Measurements from ENCODE around the gene RNF2. TPM values are rescaled to one million over a fixed set of nuclear protein-coding genes. Genes with fewer than 3 reads are reported as not detected.

Gene RNF2

DNA sequence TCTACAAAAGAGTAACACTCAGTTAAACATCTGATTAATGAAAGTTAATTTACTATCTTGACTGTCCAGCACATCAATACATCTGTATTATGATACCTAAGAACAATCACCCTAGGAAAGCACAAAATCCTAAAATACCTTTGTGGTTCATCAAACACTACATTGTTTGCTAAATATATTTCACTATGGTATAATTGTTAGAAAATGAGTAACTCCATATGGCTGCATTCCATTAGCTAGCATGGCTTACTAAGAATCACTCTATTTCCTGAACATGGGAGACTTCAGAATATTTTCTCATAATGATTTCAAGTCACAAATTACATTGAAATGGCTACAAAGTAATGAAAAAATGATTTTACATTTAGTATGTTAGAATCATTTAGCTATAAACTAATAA is 98.9 kb downstream of the RNF2 start:
- Histone ChIP-seq H2BK5ac (ENCODE audit: low read length) (no peak overlapping the region), H3K4me1 (ENCODE audit: control insufficient read depth in 2 of 2, insufficient read depth in 1 of 2, low read depth in 1 of 2, low read length in 2 of 2) (no peaks in the 10 kb centered on the region), H3K4me2 (ENCODE audit: insufficient read depth, low read length, poor library complexity, severe bottlenecking) (no peak overlapping the region), H4K91ac (ENCODE audit: low read depth, low read length, poor library complexity) (no peak overlapping the region), H3K79me1 (ENCODE audit: low read depth, low read length) (no peaks in the 10 kb centered on the region), H2BK15ac (ENCODE audit: low read length) (no peak overlapping the region), H3K36me3 (replicated peaks in 1 of 2; ENCODE audit: control insufficient read depth in 2 of 2, insufficient read depth in 2 of 2, low read length in 2 of 2) (peaks cover 3 to 94% of the 10 kb centered on the region in 2 donors), H3K18ac (ENCODE audit: low read length) (no peak overlapping the region), H3K27ac (replicated peaks; ENCODE audit: low read length) (no peak overlapping the region), H3K9ac (ENCODE audit: low read depth, low read length, poor library complexity) (no peak overlapping the region), H3K23ac (ENCODE audit: low read depth, low read length, poor library complexity) (no peak overlapping the region), H3K4ac (ENCODE audit: low read length) (no peak overlapping the region), H2BK120ac (ENCODE audit: low read depth, low read length) (no peak overlapping the region), H3K27me3 (ENCODE audit: control insufficient read depth in 3 of 3, insufficient read depth in 3 of 3, low read depth in 1 of 3, low read length in 3 of 3) (no peaks in the 10 kb centered on the region), H2AFZ (ENCODE audit: low read length) (no peak overlapping the region), H3K14ac (ENCODE audit: low read length) (no peak overlapping the region), H2AK5ac (ENCODE audit: low read depth, low read length) (no peak overlapping the region), H4K8ac (ENCODE audit: low read depth, low read length) (no peak overlapping the region), H3K9me3 (replicated peaks in 1 of 2; ENCODE audit: control insufficient read depth in 2 of 2, insufficient read depth in 1 of 2, low read depth in 1 of 2, low read length in 2 of 2) (no peaks in the 10 kb centered on the region), H2BK12ac (ENCODE audit: low read length) (no peak overlapping the region), H3K4me3 (ENCODE audit: low read length in 2 of 2) (no peak overlapping the region)
- no peak for DNase-seq (ENCODE audit: low spot score)

DNA sequence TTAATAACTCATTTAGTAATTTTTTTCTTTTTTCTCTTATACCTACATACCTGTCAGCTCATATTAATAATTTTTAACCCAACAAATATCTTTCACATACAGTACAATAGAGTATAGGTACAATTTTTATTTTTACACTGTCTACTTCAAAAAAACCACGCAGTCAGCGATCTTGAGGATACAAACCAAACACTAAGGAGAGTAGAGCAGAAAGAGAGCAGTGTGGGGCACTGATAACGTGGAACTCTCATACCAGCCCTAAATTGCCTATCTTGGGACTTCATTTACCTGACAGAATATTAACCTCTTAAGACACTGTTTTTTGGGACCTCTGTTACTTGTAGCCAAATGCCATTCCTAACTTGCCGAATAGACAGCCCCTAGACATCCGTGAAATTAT is 105.9 kb downstream of the RNF2 start:
- H3K4me2 ChIP-seq (ENCODE audit: insufficient read depth, low read length, poor library complexity, severe bottlenecking) = no peak overlapping the region
- no peak overlapping the region for H3K4ac ChIP-seq (ENCODE audit: low read length)
- H3K4me1 ChIP-seq (ENCODE audit: control insufficient read depth in 2 of 2, insufficient read depth in 1 of 2, low read depth in 1 of 2, low read length in 2 of 2) = peaks cover 2% of the 10 kb centered on the region in 2 donors
- no peak for DNase-seq (ENCODE audit: low spot score)
- no peaks in the 10 kb centered on the region for H3K27me3 ChIP-seq (ENCODE audit: control insufficient read depth in 3 of 3, insufficient read depth in 3 of 3, low read depth in 1 of 3, low read length in 3 of 3)
- no peak overlapping the region for H3K9ac ChIP-seq (ENCODE audit: low read depth, low read length, poor library complexity)
- no CpG with 5 or more reads among the region's 5 CpGs for WGBS, 2 donors (ENCODE audit: extremely low coverage in 2 of 2, insufficient read length in 2 of 2, insufficient replicate concordance in 1 of 2)
- no peak overlapping the region for H3K4me3 ChIP-seq (ENCODE audit: low read length in 2 of 2)
- H2BK12ac ChIP-seq (ENCODE audit: low read length) = no peak overlapping the region
- H3K79me1 ChIP-seq (ENCODE audit: low read depth, low read length) = peaks cover under 1% of the 10 kb centered on the region
- H2AK5ac ChIP-seq (ENCODE audit: low read depth, low read length) = no peak overlapping the region
- no peak overlapping the region for H3K23ac ChIP-seq (ENCODE audit: low read depth, low read length, poor library complexity)
- H3K36me3 ChIP-seq (replicated peaks in 1 of 2; ENCODE audit: control insufficient read depth in 2 of 2, insufficient read depth in 2 of 2, low read length in 2 of 2) = peaks cover 2 to 54% of the 10 kb centered on the region in 2 donors
- H4K8ac ChIP-seq (ENCODE audit: low read depth, low read length) = no peak overlapping the region
- no peak overlapping the region for H4K91ac ChIP-seq (ENCODE audit: low read depth, low read length, poor library complexity)
- H2BK5ac ChIP-seq (ENCODE audit: low read length) = no peak overlapping the region
- no peak overlapping the region for H3K18ac ChIP-seq (ENCODE audit: low read length)
- H2BK15ac ChIP-seq (ENCODE audit: low read length) = no peak overlapping the region
- no peak overlapping the region for H2AFZ ChIP-seq (ENCODE audit: low read length)
- no peak overlapping the region for H2BK120ac ChIP-seq (ENCODE audit: low read depth, low read length)
- no peak overlapping the region for H3K27ac ChIP-seq (replicated peaks; ENCODE audit: low read length)
- no peaks in the 10 kb centered on the region for H3K9me3 ChIP-seq (replicated peaks in 1 of 2; ENCODE audit: control insufficient read depth in 2 of 2, insufficient read depth in 1 of 2, low read depth in 1 of 2, low read length in 2 of 2)
- H3K14ac ChIP-seq (ENCODE audit: low read length) = no peak overlapping the region

Small RNAs within 50 kb of the gene (small RNA-seq; reads per million reads assigned to genes)
- not detected for gene RNA5SP72 (ENCODE audit: insufficient read depth)

Data from neuronal stem cell (in vitro differentiated cells).